SK-N-SH (cell line): Measurements from ENCODE around the gene TMEM209. TPM values are rescaled to one million over a fixed set of nuclear protein-coding genes. Genes with fewer than 3 reads are reported as not detected.

Source experiments
- CTCF ChIA-PET: fragments of 300-600, 350-600 bp; formaldehyde crosslinking; extraction: SDS; loops from one replicate; lab custom pipeline; 2021; lab: Yijun Ruan, JAX
- POLR2A ChIA-PET: fragments of 350-600 bp; sonication (Branson Sonifier 250); formaldehyde crosslinking; extraction: SDS; loops from one replicate; lab custom pipeline; 2020; ENCODE audit warnings: antibody characterized with exemption, inconsistent platforms; lab: Yijun Ruan, JAX
- DNase-seq: peaks from one replicate; pipeline ENCODE4 v3.0.0; 2012
- H2AFZ ChIP-seq: fragments of 200-600 bp; sonication (generic); 2 replicates; pipeline ENCODE4 v1.8.1; 2016; ENCODE audit warnings: antibody characterized with exemption, mild to moderate bottlenecking, low read depth
- H3F3A ChIP-seq: fragments of 200-600 bp; sonication (generic); replicated peaks from 2 replicates; pipeline ENCODE3; 2016; ENCODE audit warnings: antibody characterized with exemption, mild to moderate bottlenecking; ENCODE audit not compliant: insufficient read depth
- H3K27ac ChIP-seq, 2 experiments: fragments of 200-500 bp in 1 of 2; fragments of 200-600 bp in 1 of 2; sonication (Bioruptor generic) in 1 of 2; sonication (generic), shearing (Covaris generic) in 1 of 2; 2 replicates each; pipeline versions ENCODE4 v1.5.1 to v1.6.1; 2014 to 2016; ENCODE audit warnings: low read depth in 2 of 2, inconsistent platforms in 1 of 2, low read length in 1 of 2, mild to moderate bottlenecking in 1 of 2, mixed read lengths in 1 of 2
- H3K27me3 ChIP-seq: fragments of 200-600 bp; sonication (generic), shearing (Covaris generic); 2 replicates; pipeline ENCODE4 v1.6.1; 2016; ENCODE audit warnings: mixed run types; ENCODE audit not compliant: insufficient read depth
- H3K36me3 ChIP-seq, 2 experiments: fragments of 200-500 bp in 1 of 2; fragments of 200-600 bp in 1 of 2; sonication (Bioruptor generic) in 1 of 2; sonication (generic) in 1 of 2; replicated peaks in 1 of 2; 2 replicates each; pipeline versions ENCODE3 to v1.5.1; 2014 to 2016; ENCODE audit warnings: low read length in 1 of 2, mild to moderate bottlenecking in 1 of 2; ENCODE audit not compliant: insufficient read depth in 2 of 2, control insufficient read depth in 1 of 2
- H3K4me1 ChIP-seq, 2 experiments: fragments of 200-500 bp in 1 of 2; fragments of 200-600 bp in 1 of 2; sonication (Bioruptor generic) in 1 of 2; sonication (generic), shearing (Covaris generic) in 1 of 2; 2 replicates each; pipeline versions ENCODE4 v1.5.1 to v1.6.1; 2014 to 2016; ENCODE audit warnings: low read depth in 1 of 2, low read length in 1 of 2, mixed run types in 1 of 2; ENCODE audit not compliant: insufficient read depth in 2 of 2, control insufficient read depth in 1 of 2
- H3K4me2 ChIP-seq: fragments of 200-600 bp; sonication (generic), shearing (Covaris generic); 2 replicates; pipeline ENCODE4 v1.6.1; 2017; ENCODE audit warnings: mixed run types
- H3K4me3 ChIP-seq, 2 experiments: fragments of 200-500 bp in 1 of 2; fragments of 200-600 bp in 1 of 2; sonication (Bioruptor generic) in 1 of 2; sonication (generic), shearing (Covaris generic) in 1 of 2; 2 replicates each; pipeline versions ENCODE4 v1.5.1 to v1.8.1; 2014 to 2016; ENCODE audit warnings: low read depth in 2 of 2, inconsistent platforms in 1 of 2, low read length in 1 of 2, mild to moderate bottlenecking in 1 of 2, mixed read lengths in 1 of 2, moderate library complexity in 1 of 2
- H3K79me2 ChIP-seq: fragments of 200-600 bp; sonication (generic); 2 replicates; pipeline ENCODE4 v1.8.1; 2017; ENCODE audit warnings: mild to moderate bottlenecking; ENCODE audit not compliant: insufficient read depth
- H3K9ac ChIP-seq: fragments of 200-600 bp; sonication (generic); 2 replicates; pipeline ENCODE4 v1.6.1; 2017; ENCODE audit warnings: mixed run types
- H3K9me2 ChIP-seq: fragments of 200-600 bp; sonication (generic); 2 replicates; pipeline ENCODE4 v1.6.1; 2017; ENCODE audit warnings: mixed run types
- H3K9me3 ChIP-seq: fragments of 200-600 bp; sonication (generic); 2 replicates; pipeline ENCODE4 v1.6.1; 2017; ENCODE audit warnings: mixed run types, mild to moderate bottlenecking, moderate library complexity
- H4K20me1 ChIP-seq: fragments of 200-600 bp; sonication (generic); 2 replicates; pipeline ENCODE4 v1.6.1; 2017; ENCODE audit warnings: mild to moderate bottlenecking, mixed run types; ENCODE audit not compliant: insufficient read depth
- CTCF ChIP-seq: fragments of 200-600 bp; sonication (generic); IDR thresholded peaks from 2 replicates; pipeline ENCODE4 v1.6.1; 2017; ENCODE audit warnings: antibody characterized with exemption, mild to moderate bottlenecking, moderate library complexity
- EP300 ChIP-seq, 2 experiments: IDR thresholded peaks; 2 replicates each; pipeline versions ENCODE4 v1.4.0 to v1.6.1; 2012; ENCODE audit warnings: borderline replicate concordance in 1 of 2, low read depth in 1 of 2, low read length in 1 of 2
- EZH2phosphoT487 ChIP-seq: fragments of 200-600 bp; sonication (generic); IDR thresholded peaks from 2 replicates; pipeline ENCODE4 v1.6.1; 2017; ENCODE audit warnings: low read depth, mixed run types, mild to moderate bottlenecking, antibody characterized with exemption, moderate library complexity, borderline replicate concordance
- FOSL2 ChIP-seq: IDR thresholded peaks from 2 replicates; pipeline ENCODE4 v1.4.0; 2012; ENCODE audit warnings: low read depth, mild to moderate bottlenecking, moderate library complexity, borderline replicate concordance
- GABPA ChIP-seq: IDR thresholded peaks from 2 replicates; pipeline ENCODE4 v1.4.0; 2012; ENCODE audit warnings: low read depth, mild to moderate bottlenecking
- POLR2AphosphoS5 ChIP-seq: IDR thresholded peaks from 2 replicates; pipeline ENCODE4 v1.6.1; 2012; ENCODE audit warnings: low read depth, low read length
- TAF1 ChIP-seq: IDR thresholded peaks from 2 replicates; pipeline ENCODE4 v1.6.1; 2012; ENCODE audit warnings: low read depth, mild to moderate bottlenecking, low read length, moderate library complexity, borderline replicate concordance
- TCF12 ChIP-seq: IDR thresholded peaks from 2 replicates; pipeline ENCODE4 v1.4.0; 2012
- TEAD4 ChIP-seq: IDR thresholded peaks from 2 replicates; pipeline ENCODE4 v1.4.0; 2012; ENCODE audit warnings: mild to moderate bottlenecking, borderline replicate concordance; ENCODE audit not compliant: insufficient read depth
- USF1 ChIP-seq: IDR thresholded peaks from 2 replicates; pipeline ENCODE4 v1.4.0; 2012; ENCODE audit warnings: low read depth, borderline replicate concordance
- WGBS: methylation state at CpG from one replicate; pipeline ENCODE4 v1.1.6; 2017; ENCODE audit warnings: low lambda C conversion rate; 5-methylcytosine and 5-hydroxymethylcytosine counted together
- polyA plus RNA-seq, 3 experiments: library from polyadenylated mRNA; depleted of rRNA; stranded (reverse); fragments of >200 nt; gene quantifications; 2 replicates each; pipeline ENCODE4 v1.2.3, GENCODE V29; 2012
- TF ChIP-seq, protein P1 (sequence below): IDR thresholded peaks from 2 replicates; pipeline ENCODE4 v1.4.0; 2012; ENCODE audit warnings: low read depth, borderline replicate concordance
- TF ChIP-seq, protein P2 (sequence below): IDR thresholded peaks from 2 replicates; pipeline ENCODE4; 2012
- TF ChIP-seq, protein P3 (sequence below): fragments of 150-350 bp; IDR thresholded peaks from 2 replicates; pipeline ENCODE4 v1.6.1; 2017; ENCODE audit warnings: antibody characterized with exemption, low read length, low read depth, borderline replicate concordance

Gene TMEM209
- polyA plus RNA-seq, 1 of the 3 experiments (the other 2 are of a cell fraction): 14.9 TPM

GRCh38 chr7:130145424-130146100 is 59.6 kb downstream of the TMEM209 start:
- no peaks in the 10 kb centered on the region for H3K79me2 ChIP-seq
- ChIA-PET CTCF (interaction anchor here (1.6 kb wide), 1 partner anchor 73 kb away, joined by 6 read pairs; no protein-coding TSS in a partner anchor), POLR2A (no interaction called here)
- TF ChIP-seq TEAD4: no peak
- no peak for TF ChIP-seq TAF1
- TF ChIP-seq EP300 (IDR thresholded peaks at IDR 0.05; ENCODE audit: borderline replicate concordance in 1 of 2, low read depth in 1 of 2, low read length in 1 of 2): no peak
- TF ChIP-seq USF1: no peak
- TF ChIP-seq GABPA: no peak
- H3K36me3 ChIP-seq: no peaks in the 10 kb centered on the region
- H3K4me1 ChIP-seq: peaks cover 5 to 15% of the 10 kb centered on the region in 2 experiments; a peak in 2 of 4 replicates
- no peaks in the 10 kb centered on the region for H3K9me3 ChIP-seq
- DNase-seq: no peak
- no peaks in the 10 kb centered on the region for H3K9me2 ChIP-seq
- H3K9ac ChIP-seq: no peak overlapping the region
- H4K20me1 ChIP-seq: no peaks in the 10 kb centered on the region
- 94% methylated on average over 14 of the region's 14 CpGs for WGBS
- H3K27ac ChIP-seq: no peak overlapping the region
- H3F3A ChIP-seq: peaks cover 10% of the 10 kb centered on the region
- H2AFZ ChIP-seq: no peak overlapping the region
- no peaks in the 10 kb centered on the region for H3K27me3 ChIP-seq
- no peak overlapping the region for H3K4me3 ChIP-seq
- H3K4me2 ChIP-seq: no peak overlapping the region

GRCh38 chr7:130144312-130145171 is 60.7 kb downstream of the TMEM209 start:
- H2AFZ ChIP-seq: no peak overlapping the region
- no peak overlapping the region for H3K9ac ChIP-seq
- CTCF ChIA-PET: interaction anchor here (1.6 kb wide), 1 partner anchor 72 kb away, joined by 6 read pairs; no protein-coding TSS in a partner anchor
- TF ChIP-seq, protein P1, sequence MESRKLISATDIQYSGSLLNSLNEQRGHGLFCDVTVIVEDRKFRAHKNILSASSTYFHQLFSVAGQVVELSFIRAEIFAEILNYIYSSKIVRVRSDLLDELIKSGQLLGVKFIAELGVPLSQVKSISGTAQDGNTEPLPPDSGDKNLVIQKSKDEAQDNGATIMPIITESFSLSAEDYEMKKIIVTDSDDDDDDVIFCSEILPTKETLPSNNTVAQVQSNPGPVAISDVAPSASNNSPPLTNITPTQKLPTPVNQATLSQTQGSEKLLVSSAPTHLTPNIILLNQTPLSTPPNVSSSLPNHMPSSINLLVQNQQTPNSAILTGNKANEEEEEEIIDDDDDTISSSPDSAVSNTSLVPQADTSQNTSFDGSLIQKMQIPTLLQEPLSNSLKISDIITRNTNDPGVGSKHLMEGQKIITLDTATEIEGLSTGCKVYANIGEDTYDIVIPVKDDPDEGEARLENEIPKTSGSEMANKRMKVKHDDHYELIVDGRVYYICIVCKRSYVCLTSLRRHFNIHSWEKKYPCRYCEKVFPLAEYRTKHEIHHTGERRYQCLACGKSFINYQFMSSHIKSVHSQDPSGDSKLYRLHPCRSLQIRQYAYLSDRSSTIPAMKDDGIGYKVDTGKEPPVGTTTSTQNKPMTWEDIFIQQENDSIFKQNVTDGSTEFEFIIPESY: no peak
- TF ChIP-seq POLR2AphosphoS5 (0 out of 2 replicates have a peak, but pooled peaks have one; percentile 20), TCF12 (peak; percentile 35), FOSL2 (no peak; the same call in none of the 2 replicates), EZH2phosphoT487 (no peak), CTCF (no peak), EP300 (IDR thresholded peaks at IDR 0.05; ENCODE audit: borderline replicate concordance in 1 of 2, low read depth in 1 of 2, low read length in 1 of 2) (peak in 1 of 2 experiments; percentile 18; a peak in 2 of 4 replicates)
- TF ChIP-seq, protein P2, sequence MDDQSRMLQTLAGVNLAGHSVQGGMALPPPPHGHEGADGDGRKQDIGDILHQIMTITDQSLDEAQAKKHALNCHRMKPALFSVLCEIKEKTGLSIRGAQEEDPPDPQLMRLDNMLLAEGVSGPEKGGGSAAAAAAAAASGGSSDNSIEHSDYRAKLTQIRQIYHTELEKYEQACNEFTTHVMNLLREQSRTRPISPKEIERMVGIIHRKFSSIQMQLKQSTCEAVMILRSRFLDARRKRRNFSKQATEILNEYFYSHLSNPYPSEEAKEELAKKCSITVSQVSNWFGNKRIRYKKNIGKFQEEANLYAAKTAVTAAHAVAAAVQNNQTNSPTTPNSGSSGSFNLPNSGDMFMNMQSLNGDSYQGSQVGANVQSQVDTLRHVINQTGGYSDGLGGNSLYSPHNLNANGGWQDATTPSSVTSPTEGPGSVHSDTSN: peak; percentile 83
- TF ChIP-seq, protein P3, sequence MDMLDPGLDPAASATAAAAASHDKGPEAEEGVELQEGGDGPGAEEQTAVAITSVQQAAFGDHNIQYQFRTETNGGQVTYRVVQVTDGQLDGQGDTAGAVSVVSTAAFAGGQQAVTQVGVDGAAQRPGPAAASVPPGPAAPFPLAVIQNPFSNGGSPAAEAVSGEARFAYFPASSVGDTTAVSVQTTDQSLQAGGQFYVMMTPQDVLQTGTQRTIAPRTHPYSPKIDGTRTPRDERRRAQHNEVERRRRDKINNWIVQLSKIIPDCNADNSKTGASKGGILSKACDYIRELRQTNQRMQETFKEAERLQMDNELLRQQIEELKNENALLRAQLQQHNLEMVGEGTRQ: no peak

More at GRCh38 chr7:130144312-130145171, 60.7 kb downstream of the TMEM209 start:
- WGBS: 65% methylated on average over 14 of the region's 14 CpGs
- Histone ChIP-seq H3K4me3 (no peak overlapping the region), H3K9me2 (no peaks in the 10 kb centered on the region), H3F3A (peaks cover 10% of the 10 kb centered on the region), H3K27me3 (no peaks in the 10 kb centered on the region), H3K4me2 (peak overlapping the region; percentile 42; the same call in 1 of the 2 replicates), H3K27ac (peak overlapping the region in 1 of 2 experiments; percentile 4; a peak in 2 of 4 replicates), H3K9me3 (no peaks in the 10 kb centered on the region), H3K79me2 (no peaks in the 10 kb centered on the region), H3K36me3 (no peaks in the 10 kb centered on the region), H4K20me1 (no peaks in the 10 kb centered on the region), H3K4me1 (peaks cover 5 to 15% of the 10 kb centered on the region in 2 experiments; a peak in 2 of 4 replicates)
- DNase-seq: no peak
- POLR2A ChIA-PET: no interaction called here
